Heart left ventricle (tissue), 16 donors: ENCODE measurements around the gene PLIN1. TPM values are rescaled to one million over a fixed set of nuclear protein-coding genes. Genes with fewer than 3 reads are reported as not detected.

Source experiments
- ATAC-seq, 4 donors: fragments of 200-7000 bp; cut with Tn5 transposase; one replicate each; pipeline ENCODE4 v1.9.1; 2020 to 2022; ENCODE audit warnings: moderate library complexity in 4 of 4, mild to moderate bottlenecking in 3 of 4, moderate number of reproducible peaks in 1 of 4
- DNase-seq, 5 donors: peaks; one replicate each; pipeline ENCODE4 v3.0.0-alpha.2; 2020
- H3K27ac ChIP-seq, 12 donors: fragments of 200-600 bp; sonication (generic) in 4 of 12; one replicate each; pipeline versions ENCODE4 v1.5.0 to v1.8.0; 2016 to 2022; ENCODE audit warnings: mild to moderate bottlenecking in 2 of 12
- H3K27me3 ChIP-seq, 9 donors: fragments of 200-600 bp; sonication (generic) in 2 of 9; one replicate each; pipeline versions ENCODE4 v1.5.1 to v1.8.0; 2016 to 2022; ENCODE audit warnings: mild to moderate bottlenecking in 3 of 9
- H3K36me3 ChIP-seq, 9 donors: fragments of 200-600 bp; sonication (generic) in 2 of 9; one replicate each; pipeline versions ENCODE4 v1.5.0 to v1.8.0; 2018 to 2022; ENCODE audit warnings: mild to moderate bottlenecking in 2 of 9
- H3K4me1 ChIP-seq, 12 donors: fragments of 200-600 bp; sonication (generic) in 4 of 12; one replicate each; pipeline versions ENCODE4 v1.5.0 to v1.8.0; 2016 to 2022; ENCODE audit warnings: mild to moderate bottlenecking in 3 of 12
- H3K4me3 ChIP-seq, 12 donors: fragments of 200-600 bp; sonication (generic) in 4 of 12; one replicate each; pipeline versions ENCODE4 v1.5.0 to v1.8.0; 2017 to 2022; ENCODE audit warnings: mild to moderate bottlenecking in 9 of 12, moderate library complexity in 4 of 12
- H3K9me3 ChIP-seq, 12 donors: fragments of 200-600 bp; sonication (generic) in 4 of 12; one replicate each; pipeline versions ENCODE4 v1.5.0 to v1.8.0; 2016 to 2022; ENCODE audit warnings: mild to moderate bottlenecking in 1 of 12
- CTCF ChIP-seq, 12 donors: fragments of 200-600 bp; sonication (generic) in 4 of 12; IDR thresholded peaks; one replicate each; pipeline versions ENCODE4 v1.5.0 to v1.8.0; 2018 to 2022; ENCODE audit warnings: antibody characterized with exemption in 12 of 12, mild to moderate bottlenecking in 5 of 12
- POLR2A ChIP-seq, 2 donors: fragments of 450-650 bp; IDR thresholded peaks; one replicate each; pipeline ENCODE4 v1.6.1; 2017; ENCODE audit warnings: antibody characterized with exemption in 2 of 2, mild to moderate bottlenecking in 2 of 2, moderate library complexity in 2 of 2
- WGBS, 4 donors: extraction: QIAGEN DNeasy Blood & Tissue Kit in 2 of 4; methylation state at CpG; one replicate each; pipeline versions ENCODE4 v1.1.5 to v1.1.7; 2013 to 2018; 5-methylcytosine and 5-hydroxymethylcytosine counted together
- intact Hi-C, 10 donors: fragments of 100-400 bp; cut with DNase I; formaldehyde crosslinking; loops; one replicate each; pipeline versions ENCODE4 v1.11.1 to v1.14.2; 2022
- polyA plus RNA-seq, 2 donors: library from polyadenylated mRNA; stranded (reverse); fragments of 200-250 nt; gene quantifications; one replicate each; pipeline ENCODE4 v1.2.3, GENCODE V29; 2013
- total RNA-seq, 9 donors: library from RNA; depleted of rRNA in 2 of 9; stranded (reverse); fragments of >200 nt in 2 of 9; fragmentation: NEBNext Ultra II Directional in 3 of 9; extraction: Animal tissue kit (Norgen Biotek cat#: 25700) in 3 of 9; gene quantifications; one replicate each; pipeline versions ENCODE4 v1.1.0 to v1.2.4, GENCODE V29; 2016 to 2023
- donor health status: ischemic (EF 13 %, LVEDD 7.1; RV severe dilation, severe dysfunction).
- donor health status: healthy with polysubstance abuse.
- donor health status: DM: no; HTN: yes; CAD: no.
- donor health status: DM: no; HTN: no; CAD: no.
- donor health status: ischemic (EF 25% LVEDD 6.9; RV normal size, moderate dysfunction).
- donor health status: ischemic (EF 25% LVEDD 5.7; RV mildly dilated, moderate dysfunction).
- donor health status: healthy.
- donor health status: DM: yes; HTN: yes; CAD: no.
- donor health status: ischemic (EF 35%, LVEDD 5.7; RV mildly dilated, moderate dysfunction).
- donor health status: nonischemic (EF 11% LVEDD 7.7; RV severe dilation, severe dysfunction).
- donor health status: DM: yes; HTN: yes; CAD: no.
- donor health status: PGD.
- donor health status: ischemic (EF 29% LVEDD 5.4; RV normal size, mild dysfunction).
- donor health status: nonischemic (EF 23%, LVEDD 6.1; RV moderate dilation, normal function).

The PLIN1 gene
- total and polyA plus RNA-seq, 11 donors, result 0.28 to 143 (median 4.0) TPM

GRCh38 chr15:89723031-89723430 lies 43.9 kb upstream of the PLIN1 start:
- ATAC-seq (no peak), DNase-seq (no peak)
- intact Hi-C loops, result no loop called here
- no peaks in the 10 kb centered on the region for H3K36me3 ChIP-seq
- no peak overlapping the region for H3K27ac ChIP-seq
- H3K4me1 ChIP-seq, result no peaks in the 10 kb centered on the region
- 61 to 93% (median 67%) methylated on average over 3 of the region's 3 CpGs for WGBS, 4 donors
- TF ChIP-seq POLR2A (IDR thresholded peaks at IDR 0.05) (no peak), CTCF (IDR thresholded peaks at IDR 0.05) (no peak)
- peaks cover 0 to 5% (median 0%) of the 10 kb centered on the region in 9 donors for H3K27me3 ChIP-seq
- H3K9me3 ChIP-seq, result peaks cover 0 to 9% (median 0%) of the 10 kb centered on the region in 12 donors
- H3K4me3 ChIP-seq, result no peak overlapping the region

GRCh38 chr15:89714775-89715174 lies 35.6 kb upstream of the PLIN1 start:
- no peaks in the 10 kb centered on the region for H3K4me1 ChIP-seq
- 74 to 90% (median 84%) methylated on average over 2 of the region's 2 CpGs for WGBS, 4 donors
- DNase-seq, result no peak
- ATAC-seq, result no peak
- no peaks in the 10 kb centered on the region for H3K27me3 ChIP-seq
- no peak overlapping the region for H3K4me3 ChIP-seq
- H3K27ac ChIP-seq, result no peak overlapping the region
- peaks cover 0 to 13% (median 0%) of the 10 kb centered on the region in 12 donors for H3K9me3 ChIP-seq
- TF ChIP-seq CTCF (IDR thresholded peaks at IDR 0.05) (no peak), POLR2A (IDR thresholded peaks at IDR 0.05) (no peak)
- no peaks in the 10 kb centered on the region for H3K36me3 ChIP-seq
- intact Hi-C loops, result no loop called here

- DNase-seq, result no peak
- Histone ChIP-seq H3K4me3 (no peak overlapping the region), H3K27me3 (no peaks in the 10 kb centered on the region), H3K4me1 (no peaks in the 10 kb centered on the region), H3K36me3 (no peaks in the 10 kb centered on the region), H3K9me3 (peaks cover 0 to 13% (median 0%) of the 10 kb centered on the region in 12 donors), H3K27ac (no peak overlapping the region)
- no peak for ATAC-seq
- WGBS, 4 donors, result 43 to 64% (median 51%) methylated on average over 1 of the region's 1 CpG
- intact Hi-C loops, result no loop called here
- TF ChIP-seq POLR2A (IDR thresholded peaks at IDR 0.05) (no peak), CTCF (IDR thresholded peaks at IDR 0.05) (no peak)
Observed at GRCh38 chr15:89707577-89707976, 28.4 kb upstream of the PLIN1 start.

GRCh38 chr15:89704411-89704810 lies 25.2 kb upstream of the PLIN1 start:
- H3K9me3 ChIP-seq, result no peaks in the 10 kb centered on the region

More at GRCh38 chr15:89704411-89704810, 25.2 kb upstream of the PLIN1 start:
- Histone ChIP-seq H3K36me3 (no peaks in the 10 kb centered on the region), H3K4me3 (no peak overlapping the region), H3K27ac (peak overlapping the region in 1 of 12 donors; percentile 46), H3K4me1 (no peaks in the 10 kb centered on the region), H3K27me3 (no peaks in the 10 kb centered on the region)
- TF ChIP-seq POLR2A (IDR thresholded peaks at IDR 0.05), result no peak
- TF ChIP-seq CTCF (IDR thresholded peaks at IDR 0.05), result no peak
- ATAC-seq (peak in 1 of 4 donors; percentile 7), DNase-seq (no peak)
- intact Hi-C loops, result no loop called here
